GM11168 (cell line): ENCODE results near the gene GSTO1.

ENCODE experiments used
- in situ Hi-C: fragments of 300-500 bp; cut with MboI; formaldehyde crosslinking; loops from one replicate; pipeline ENCODE4 v1.12.0; 2022; ENCODE audit warnings: low sequenced_read_pairs; ENCODE audit not compliant: unreplicated experiment

GSTO1 gene

DNA sequence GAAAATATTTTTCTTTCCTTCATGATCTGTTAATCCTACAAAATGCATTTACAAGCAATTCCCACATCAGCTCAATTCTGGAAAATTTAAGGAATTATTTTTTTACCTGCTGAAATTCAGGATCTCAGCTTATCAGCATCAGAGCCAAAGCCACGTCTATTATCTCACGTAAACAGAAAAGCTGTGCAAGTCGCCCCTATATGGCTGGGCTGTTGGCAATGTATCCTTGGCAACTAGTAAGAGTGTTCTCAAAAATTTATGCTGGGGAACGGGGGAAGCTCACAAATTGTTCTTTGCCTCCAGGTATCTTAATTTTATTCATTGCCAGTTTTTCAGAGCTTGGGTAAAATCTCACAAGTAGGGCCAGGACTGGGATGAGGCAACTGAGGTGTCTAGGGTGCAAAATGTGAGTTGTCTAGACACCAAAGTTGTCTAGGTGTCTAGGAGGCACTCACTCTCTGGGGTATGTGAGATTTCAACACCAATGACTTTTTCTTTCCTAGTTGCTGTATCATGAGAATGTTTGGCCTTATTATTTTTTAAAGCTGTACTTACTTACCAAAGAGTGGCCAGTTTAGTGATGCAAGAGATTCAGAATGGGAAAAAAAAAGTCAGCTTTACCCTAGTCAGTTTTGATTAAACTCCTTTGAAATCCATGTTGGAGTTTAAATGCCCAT lies 19.3 kb downstream of the GSTO1 start:
- in situ Hi-C loops, result no loop called here

DNA sequence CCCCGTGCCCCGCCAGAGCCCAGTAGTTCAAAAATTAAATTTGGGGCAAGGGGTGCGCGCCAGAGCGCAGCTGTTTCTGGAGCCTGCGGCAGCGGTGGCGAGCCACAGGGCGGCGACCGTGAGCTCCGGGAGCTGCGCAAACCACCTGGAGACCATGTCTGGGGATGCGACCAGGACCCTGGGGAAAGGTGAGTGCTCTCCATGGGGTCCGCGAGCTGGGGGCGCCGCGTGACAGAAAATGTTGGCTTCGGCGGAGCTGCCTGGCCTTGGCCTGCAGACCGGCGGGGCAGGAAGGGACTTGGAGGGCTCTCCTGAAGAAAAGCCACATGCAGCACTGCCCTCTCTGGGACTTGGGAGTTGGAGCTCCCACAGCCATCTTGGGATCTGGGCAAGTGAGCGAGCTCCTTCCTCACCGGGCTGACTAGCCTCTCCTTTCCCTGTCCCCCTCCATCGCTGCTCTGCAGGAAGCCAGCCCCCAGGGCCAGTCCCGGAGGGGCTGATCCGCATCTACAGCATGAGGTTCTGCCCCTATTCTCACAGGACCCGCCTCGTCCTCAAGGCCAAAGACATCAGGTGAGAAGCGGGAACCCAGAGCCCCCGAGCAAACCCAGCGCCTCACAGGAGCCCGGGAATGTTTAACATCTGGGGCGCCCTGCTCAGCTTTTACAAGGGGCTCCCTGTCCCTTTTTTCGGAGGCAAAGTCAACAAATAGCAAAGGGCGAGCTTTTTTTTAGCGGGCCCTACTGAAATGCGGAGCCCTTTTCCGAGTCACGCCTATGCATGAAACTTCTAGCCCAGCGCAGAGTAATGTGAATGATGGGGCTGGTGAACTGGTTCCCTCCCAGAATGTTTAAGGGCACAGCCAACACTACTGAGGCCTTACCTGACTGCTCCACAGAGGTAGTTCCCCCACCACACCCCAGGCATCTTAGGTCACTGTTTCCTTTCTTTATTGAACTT lies 20.4 kb downstream of the GSTO1 start:
- in situ Hi-C loops, result no loop called here

DNA sequence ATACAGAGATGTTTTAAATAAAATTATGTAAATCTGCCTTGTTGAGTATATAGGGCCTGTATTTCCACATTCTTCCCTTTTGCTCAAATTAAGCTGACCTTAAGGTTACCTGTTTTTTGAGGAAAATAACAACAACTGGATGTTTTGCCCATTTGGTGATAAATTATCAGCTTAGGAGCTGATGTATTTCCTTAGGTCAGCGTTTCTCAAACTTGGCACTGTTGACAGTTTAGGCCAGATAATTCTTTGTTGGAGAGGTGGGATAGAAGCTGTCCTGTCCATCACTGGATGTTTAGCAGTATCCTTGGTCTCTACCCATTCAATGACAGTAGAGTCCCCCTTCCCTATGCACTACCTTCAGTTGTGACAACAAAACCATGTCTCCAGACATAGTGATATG lies 21.5 kb downstream of the GSTO1 start:
- in situ Hi-C loops, result no loop called here

DNA sequence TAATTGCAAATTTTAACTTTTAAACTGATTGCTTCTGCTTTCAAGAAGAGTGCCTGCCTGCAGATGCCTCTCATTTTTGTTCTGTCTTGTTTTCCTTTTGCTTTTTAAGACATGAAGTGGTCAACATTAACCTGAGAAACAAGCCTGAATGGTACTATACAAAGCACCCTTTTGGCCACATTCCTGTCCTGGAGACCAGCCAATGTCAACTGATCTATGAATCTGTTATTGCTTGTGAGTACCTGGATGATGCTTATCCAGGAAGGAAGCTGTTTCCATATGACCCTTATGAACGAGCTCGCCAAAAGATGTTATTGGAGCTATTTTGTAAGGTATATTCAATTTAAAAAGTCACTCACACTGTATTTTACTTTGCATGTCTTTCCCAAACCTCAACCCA lies 23.1 kb downstream of the GSTO1 start:
- in situ Hi-C loops, result no loop called here

DNA sequence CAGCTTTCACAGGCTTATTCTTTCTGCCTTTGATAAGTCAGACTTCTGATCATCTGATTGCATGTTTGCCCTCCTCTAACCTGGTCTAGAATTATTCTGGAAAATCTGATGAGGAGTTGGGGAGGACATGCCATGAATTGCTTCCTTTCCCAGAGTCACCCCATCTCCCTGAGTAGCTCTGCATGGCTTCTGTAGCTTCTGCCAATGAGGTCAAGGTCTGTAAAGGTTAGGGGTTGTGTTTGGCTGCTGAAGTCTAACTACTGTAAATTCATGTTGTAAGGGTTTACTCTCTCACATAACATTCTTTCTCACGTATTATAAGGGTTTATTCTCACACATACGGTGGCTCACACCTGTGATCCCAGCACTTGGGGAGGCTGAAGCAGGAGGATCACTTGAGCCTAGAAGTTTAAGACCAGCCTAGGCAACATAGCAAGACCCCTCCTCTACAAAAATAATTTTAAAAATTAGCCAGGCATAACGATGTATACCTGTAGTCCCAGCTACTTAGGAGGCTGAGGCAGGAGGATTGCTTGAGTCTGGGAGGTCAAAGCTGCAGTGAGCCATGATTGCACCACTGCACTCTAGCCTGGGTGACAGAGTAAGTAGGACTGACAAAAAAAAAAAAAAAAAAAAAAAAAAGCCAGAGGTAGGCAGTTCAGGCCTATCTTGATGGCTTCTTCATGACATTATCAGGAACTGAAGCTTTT lies 25.0 kb downstream of the GSTO1 start:
- in situ Hi-C loops, result no loop called here

DNA sequence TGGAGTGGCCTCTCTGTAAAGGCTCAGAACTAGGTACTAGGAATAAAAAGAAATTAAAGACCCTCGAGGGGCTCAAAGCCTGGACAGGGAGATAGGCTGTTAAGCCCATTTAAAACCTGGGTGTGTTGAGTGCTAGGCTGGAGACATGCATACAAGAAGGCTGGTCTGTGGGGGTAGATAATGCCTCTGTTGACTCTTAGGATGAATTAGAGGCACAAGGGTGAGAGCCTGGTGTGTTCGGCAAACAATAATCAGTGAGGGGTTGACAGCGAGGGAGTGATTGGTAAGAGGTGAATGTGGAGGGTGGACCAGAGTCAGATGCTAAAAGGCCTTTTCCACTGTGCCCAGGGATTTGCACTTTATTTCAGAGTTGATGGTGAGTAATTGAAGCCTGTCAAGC lies 27.0 kb downstream of the GSTO1 start:
- in situ Hi-C loops, result no loop called here

DNA sequence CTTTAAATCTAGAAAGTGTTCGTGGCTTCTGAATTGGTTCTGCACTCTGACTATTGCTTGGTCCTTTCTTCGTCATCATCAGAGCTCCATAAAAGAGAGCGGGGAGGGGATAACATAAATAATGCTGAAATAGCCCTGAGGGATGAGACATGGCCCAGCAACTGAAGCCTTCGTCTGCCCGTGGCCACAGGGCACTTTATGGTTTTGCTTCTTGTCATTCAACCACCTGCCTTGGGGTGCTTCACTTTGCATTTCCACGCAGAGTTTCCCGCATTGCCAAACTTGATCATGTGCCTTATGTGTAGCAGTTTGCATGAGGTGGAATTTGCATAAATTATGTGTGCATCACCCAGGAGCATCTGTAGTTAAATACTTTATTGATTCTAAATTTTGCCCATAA lies 30.2 kb downstream of the GSTO1 start:
- in situ Hi-C loops, result no loop called here

DNA sequence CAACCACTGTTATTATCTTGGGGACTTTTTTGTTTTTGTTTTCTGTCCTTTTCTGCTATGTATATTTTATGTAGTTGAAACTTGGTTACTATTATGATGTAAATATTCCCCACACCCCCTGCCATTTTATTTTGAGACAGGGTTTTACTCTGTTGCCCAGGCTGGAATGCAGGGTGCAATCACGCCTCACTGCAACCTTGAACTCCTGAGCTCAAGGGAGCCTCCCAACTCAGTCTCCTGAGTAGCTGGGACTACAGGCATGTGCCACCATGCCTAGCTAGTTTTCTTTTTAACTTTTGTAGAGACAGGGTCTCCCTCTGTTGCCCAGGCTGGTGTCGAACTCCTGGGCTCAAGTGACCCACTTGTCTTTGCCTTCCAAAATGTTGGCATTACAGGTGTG lies 32.2 kb downstream of the GSTO1 start:
- in situ Hi-C loops, result no loop called here

DNA sequence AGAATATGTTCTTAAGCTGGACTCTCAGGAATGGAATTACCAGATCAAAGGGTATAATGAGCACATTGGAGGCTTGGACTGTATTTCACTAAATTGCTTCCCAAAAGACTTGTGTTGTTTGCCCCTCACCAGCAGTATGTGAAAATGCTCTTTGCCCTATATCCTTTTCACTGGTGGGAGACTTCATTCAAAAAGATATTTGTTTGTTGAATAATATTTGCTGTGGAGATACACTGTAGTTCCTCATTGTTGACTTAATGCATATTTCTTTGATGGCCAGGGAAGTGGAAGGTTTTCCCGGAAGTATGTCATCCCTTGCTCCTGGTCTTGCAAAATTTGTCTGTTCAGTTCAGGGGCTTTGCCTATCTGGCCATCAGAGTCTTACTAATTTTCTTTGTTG lies 33.7 kb downstream of the GSTO1 start:
- in situ Hi-C loops, result no loop called here

DNA sequence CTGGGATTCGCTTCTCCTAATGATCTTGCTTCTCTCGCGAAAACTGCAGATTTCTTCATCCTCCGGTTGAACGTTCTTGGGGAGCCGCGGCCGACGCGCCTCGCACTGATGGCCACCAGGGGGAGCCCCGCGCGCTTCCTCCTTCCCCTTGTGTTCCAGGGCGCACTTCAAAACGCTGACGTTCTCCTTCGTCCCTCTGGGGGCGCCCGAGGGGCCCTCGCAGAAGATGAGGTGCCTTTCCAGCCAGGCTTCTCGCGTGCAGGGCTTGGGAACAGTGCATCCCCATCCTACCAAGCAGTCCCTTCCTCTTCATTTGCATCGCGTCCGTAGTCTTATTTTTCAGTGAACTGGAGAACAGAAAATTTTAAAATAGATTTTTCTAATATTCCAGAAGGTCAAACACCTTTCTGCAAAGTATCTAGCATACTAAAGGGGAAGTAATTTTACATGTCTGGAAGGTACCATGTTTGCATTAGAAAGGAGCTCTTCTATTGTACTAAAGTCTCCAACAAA lies 36.8 kb downstream of the GSTO1 start:
- in situ Hi-C loops, result no loop called here

DNA sequence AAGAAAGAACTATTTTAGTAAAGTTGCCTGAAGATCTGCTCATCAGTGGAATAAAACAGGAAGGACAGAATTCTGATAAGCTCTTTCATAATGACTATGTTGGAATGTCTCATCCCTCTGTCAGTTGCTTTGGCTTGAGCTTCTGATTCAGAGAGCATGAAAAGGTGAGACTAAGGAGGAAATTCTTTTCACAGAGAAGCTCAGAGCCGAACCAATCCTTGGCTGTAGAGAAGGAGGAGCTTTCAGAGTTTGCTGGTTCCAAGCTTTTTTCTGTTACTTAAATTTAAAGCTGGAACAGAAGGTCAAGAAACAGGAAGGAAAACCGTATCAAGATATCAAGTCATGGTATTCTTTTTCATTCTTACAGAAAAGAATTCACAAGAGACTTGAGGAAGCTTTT lies 38.3 kb downstream of the GSTO1 start:
- in situ Hi-C loops, result no loop called here

DNA sequence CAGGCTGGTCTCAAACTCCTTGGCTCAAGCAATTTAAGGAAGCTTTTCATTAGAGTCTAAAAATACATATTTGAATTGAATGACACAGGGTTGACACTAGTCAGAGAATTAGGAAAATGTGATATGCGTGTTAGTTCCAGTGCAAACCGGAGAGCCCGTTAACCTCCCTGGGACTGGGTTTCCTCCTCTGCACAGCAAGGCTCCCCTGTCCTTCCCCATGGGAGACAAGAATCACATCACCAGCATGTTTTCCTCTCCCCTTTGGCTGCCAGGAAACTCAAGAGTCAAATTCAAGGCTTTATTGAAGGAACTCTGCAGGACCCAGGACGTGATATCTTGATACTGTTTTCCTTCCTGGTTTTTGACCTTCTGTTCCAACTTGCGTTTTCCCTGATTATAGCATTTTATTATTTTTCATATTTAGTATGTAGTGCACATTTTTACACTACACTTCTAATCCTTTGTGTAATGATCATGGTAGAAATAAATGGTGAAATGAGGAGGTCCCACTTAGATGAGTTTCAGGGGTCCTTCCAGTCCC lies 39.2 kb downstream of the GSTO1 start:
- in situ Hi-C loops, result no loop called here

DNA sequence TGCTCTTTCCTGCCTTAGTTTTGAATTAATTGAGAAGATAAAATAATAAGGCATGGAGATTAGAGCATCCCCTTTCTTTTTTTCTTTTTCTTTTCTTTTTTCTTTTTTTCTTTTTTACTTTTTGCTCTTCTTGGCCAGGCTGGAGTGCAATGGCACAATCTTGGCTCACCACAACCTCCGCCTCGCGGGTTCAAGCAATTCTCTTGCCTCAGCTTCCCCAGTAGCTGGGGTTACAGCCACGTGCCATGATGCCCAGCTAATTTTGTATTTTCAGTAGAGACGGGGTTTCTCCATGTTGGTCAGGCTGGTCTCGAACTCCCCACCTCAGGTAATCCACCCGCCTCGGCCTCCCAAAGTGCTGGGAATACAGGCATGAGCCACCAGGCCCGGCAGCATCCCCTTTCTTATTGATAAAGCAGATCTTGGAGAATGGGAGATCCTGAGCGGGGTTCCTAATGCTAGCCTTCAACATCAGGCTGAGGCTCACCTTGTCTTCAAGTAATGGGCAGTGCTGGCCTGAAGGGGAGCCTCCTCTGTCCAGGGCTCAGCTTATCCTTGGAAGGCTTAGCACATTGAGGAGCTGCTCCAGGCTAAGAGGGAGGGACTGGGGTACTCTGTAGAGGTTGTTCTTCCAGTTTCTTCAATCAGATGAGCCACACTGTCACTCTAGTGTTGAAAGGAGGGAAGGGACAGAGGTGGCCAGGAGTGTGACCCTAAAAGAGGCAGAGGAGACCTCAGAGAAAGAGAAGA lies 42.2 kb downstream of the GSTO1 start:
- in situ Hi-C loops, result no loop called here

DNA sequence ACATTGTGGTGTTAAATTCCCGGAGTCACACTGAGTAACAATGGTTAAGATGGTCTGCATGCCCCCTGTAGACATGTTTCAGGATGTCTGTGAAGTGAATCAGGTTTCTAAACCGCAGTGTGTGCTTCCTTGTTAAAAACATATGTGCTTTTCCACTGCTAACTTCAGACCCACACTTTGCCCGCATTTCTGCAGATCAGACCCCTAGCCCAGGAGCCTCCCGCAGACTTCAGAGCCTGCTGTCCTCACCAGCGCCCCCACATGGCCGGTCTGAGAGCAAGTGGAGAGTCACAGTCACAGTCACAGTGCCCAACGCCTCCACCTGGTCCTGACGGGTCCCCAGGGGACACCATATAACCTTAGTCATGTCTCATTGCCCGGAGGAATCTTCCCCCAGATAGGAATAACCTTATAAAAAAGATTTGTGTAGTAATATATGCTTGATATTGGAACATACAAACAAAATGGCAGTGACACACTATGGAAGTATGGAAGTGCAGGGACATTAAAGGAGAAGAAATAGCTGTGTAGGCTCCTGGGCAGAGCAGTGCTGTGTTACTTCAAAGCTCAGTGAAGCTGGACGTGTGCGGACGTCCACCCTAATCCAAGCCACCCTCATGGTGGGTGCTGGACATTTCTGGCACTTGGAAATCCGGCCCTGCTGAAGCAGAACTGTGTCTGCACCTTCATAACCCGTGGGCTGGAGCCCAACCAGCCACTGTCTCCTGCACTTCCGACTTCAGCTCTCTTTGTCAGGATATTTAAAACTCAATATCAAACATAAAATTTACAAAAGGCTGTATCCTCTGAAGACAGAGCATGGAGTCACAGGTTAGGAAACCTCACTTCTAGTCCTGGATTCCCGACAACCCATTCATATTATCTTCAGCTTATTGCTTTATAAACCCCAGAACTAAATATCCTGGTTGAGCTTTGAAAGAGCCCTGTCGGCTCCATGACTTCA lies 43.3 kb downstream of the GSTO1 start:
- in situ Hi-C loops, result no loop called here

DNA sequence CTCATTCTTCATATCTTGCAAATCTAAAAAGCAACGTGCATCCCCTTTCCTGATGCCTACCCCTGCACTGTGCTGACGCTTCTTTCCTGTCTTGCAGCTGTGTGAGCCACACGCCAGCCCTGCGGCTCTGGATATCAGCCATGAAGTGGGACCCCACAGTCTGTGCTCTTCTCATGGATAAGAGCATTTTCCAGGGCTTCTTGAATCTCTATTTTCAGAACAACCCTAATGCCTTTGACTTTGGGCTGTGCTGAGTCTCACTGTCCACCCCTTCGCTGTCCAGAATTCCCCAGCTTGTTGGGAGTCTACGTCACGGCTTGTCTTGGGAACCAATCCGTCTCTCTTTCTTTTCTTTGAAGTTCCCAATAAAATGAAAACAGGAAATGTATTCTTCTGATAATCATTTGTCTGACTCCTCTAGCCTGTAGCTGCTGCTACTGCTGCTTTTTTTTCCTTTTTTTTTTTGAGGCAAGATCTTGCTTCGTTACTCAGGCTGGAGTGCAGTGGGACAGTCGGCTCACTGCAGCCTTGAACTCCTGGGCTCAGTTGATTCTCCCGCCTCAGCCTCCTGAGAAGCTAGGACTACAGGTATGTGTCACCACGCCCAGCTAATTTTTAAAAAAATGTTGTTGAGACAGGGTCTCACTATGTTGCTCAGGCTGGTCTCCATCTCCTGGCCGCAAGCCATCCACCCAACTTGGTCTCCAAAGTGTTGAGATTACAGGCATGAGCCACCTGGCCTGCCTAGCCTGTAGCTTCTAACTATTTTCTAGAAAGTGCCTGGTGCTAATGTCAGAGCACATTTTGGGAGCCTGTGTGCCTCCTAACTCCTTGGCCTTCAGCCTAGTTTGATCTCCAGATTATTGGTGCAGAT lies 44.6 kb downstream of the GSTO1 start:
- in situ Hi-C loops, result no loop called here

DNA sequence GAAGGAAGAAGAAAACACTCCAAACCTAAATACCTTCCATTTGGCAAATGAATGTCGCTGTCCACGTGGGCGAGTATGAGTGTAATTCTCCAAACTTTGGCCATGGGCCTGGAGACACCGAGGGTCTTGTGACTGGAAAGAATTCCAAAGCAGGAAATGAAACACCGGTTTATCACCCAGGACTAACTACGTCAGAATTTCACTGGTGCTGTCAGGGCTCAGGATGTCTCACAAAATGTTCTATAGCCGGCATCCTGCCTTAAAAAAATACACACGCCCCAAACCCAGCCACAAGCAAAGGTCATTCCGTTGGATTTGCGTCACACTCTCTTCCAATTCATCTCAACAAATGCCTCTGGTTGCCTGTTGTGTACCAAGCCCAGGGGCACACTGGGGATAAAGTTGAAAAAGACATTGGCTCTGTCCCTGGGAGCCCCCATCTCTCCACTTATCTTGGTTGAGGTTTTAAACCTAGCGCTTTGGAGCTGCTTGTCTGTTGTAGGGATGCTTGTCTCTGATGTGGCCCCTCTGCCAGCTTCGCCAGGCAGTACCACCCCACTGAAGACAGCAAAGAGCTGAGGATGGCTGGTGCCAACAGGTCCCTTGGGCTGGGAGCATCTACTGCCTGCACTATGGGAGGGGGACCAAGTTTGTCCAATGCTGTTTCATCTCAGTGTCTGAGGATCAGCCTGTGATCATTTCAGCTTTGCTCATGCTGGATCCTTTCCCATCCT lies 45.5 kb downstream of the GSTO1 start:
- in situ Hi-C loops, result loop anchor here (5.0 kb wide), 1 partner anchor 47 kb away; no protein-coding TSS in a partner anchor

DNA sequence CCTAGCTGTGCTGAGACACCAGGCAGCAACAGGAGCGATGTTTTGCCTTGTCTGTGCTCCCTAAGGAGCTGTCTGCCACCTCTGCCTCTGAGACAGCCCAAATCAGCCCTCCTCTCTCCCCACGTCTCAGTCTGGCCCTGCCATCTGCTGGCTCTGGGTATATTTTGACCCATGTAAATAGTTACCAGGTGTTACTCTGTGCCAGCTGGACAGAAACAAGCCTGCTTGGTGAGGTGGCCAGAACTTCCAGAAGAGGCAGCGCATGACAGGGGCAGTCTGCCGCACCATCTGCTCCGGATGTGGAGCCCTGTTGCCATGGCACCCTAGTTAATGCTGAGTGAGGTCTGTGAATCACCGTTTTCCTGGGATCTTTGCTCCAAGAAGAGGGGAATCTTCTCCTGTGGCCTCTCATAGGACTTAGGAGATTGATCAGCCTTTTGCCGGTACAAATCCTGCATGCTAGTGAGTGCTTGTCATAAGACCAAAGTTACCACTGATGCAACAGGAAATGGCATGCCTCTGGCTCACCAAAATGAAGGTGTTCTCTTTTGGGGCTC lies 46.1 kb downstream of the GSTO1 start:
- in situ Hi-C loops, result loop anchor here (5.0 kb wide), 1 partner anchor 46 kb away; no protein-coding TSS in a partner anchor
